ENCODE results near the gene LRRC26.
"Not testable (repeated sequence)": the region's sequence is repeated elsewhere in the genome, so short reads cannot be mapped to it uniquely, and the experiment has no call there.

LRRC26 gene

DNA sequence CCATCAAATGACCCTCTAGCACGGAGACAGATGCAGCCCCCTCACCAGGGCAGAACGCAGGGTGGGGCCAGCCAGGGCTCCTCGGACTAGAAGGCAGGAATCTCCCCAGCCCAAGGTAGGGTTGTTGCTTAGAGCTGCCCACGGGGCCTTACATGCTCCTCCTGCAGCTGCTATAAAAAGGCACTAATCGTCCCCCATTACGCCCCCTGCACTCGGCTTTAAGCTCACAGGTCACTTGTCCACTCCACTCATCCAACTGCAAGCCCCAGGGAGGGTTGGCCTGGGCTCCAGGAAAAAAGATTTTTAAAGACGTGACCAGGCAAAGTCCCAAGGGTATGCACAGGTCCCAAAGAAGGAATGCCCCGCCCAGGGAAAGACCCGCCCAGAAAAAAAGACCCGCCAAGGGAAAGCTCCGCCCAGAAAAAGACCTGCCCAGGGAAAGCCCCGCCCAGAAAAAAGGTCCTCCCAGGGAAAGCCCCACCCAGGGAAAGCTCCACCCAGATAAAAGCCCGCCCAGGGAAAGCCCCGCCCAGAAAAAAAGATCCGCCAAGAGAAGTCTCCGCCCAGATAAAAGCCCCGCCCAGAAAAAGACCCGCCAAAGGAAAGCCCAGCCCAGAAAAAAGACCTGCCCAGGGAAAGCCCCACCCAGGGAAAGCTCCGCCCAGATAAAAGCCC is 19.8 kb downstream of the LRRC26 start:
- no peak for DNase-seq

DNA sequence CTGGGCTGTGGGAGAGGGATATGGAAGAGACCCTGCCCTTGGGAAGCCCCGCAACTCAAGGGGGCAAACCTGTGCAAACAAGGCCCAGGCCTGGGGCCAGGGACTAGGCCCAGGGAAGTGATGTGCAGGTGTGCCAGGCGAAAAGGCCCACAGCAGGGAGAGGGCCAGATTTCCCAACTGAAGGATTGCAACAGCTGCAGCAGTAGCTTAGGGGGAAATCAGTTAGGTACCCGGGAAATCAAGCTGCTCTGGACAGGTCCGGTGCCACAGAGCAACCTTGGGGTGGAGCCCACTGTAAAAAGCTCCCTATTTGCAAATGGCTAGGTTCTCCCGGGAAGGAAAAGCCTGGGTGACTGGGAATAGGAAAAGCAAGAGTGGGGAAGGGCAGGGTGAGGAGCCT is 20.5 kb downstream of the LRRC26 start:
- no peak for DNase-seq

DNA sequence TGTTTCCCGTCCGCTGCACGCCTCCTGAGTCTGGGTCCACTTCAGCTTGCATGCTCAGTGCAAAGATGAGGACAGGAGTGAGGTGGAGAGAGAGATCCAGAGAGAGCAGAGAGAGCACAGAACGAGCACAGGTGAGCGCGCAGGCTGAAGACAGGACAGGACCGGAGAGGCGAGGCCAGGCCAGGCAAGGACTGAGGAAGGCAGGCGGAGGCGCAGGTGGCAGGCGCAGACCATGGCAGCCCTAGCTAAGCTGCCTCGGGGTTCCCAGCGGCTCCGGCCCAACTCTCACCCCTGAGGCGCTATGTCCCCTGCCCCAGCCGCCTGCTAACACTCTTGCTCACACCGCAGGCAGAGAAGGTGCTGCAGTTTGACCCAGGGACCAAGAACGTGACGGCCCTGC is 21.2 kb downstream of the LRRC26 start:
- no peak for DNase-seq

DNA sequence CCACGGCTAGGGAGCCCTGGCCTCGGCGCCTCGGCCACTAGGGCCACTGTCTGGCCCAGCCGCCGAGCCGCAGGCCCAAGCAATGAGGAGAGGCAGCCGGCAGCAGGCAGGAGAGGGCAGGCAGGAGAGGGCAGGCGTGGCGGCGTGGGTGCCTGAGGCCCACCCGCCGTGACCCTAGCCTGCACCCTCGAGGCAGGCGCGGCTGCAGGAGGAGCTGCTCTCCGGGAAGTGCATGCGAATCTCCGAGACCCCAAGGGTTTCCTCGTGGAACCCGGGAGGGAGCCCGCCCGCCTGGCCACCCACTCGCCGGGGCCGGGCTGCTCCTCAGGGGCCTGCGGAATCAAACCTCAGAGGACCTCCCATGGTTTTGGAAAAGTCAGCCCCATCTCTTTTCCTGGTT is 21.6 kb downstream of the LRRC26 start:
- no peak for DNase-seq

DNA sequence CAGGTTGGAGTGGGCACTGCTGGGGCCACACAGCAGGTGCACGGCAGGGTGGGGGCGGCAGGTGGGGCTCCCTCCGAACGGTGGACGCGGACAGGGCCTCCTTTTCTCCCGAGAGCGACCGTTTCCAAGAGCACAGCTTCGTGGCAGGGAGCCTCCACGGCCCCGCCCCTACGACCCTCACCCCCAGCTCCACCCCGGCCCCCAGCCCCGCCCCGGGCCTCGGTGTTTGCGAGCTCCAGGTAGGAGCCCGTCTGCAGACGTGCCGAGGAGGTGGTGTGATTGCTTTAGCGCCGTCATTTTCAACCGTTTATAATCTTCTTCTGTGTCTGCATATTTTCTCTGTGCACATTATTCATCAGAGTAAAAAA is 22.1 kb downstream of the LRRC26 start:
- no peak for DNase-seq

DNA sequence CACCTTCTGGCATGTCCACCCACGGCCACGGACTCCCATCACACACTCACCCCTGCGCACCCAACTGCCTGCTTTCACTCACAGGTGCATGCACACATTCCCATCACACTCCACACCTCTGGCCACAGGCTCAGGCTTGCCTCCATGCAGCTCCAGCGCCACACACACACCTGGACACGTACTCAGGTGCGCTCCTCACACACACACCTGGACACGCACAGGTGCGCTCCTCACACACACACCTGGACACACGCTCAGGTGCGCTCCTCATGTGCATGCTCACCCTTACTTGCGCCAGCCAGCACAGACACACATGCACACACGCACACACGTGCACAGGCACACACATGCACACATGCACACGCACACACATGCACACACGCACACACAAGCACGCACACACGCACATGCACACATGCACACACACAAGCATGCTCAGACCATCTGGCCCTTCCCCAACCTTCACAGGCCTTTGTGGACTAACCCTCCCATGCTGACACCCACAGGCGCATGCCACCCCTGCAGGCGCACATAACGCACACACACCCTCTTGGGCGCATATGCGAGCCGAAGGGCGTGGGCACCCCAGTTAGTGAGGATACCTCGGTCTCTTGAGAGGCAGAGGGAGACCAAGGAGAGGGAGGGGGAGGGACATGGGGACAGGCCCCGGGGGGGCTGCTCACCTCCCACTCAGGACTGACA is 22.6 kb downstream of the LRRC26 start:
- no peak for DNase-seq

DNA sequence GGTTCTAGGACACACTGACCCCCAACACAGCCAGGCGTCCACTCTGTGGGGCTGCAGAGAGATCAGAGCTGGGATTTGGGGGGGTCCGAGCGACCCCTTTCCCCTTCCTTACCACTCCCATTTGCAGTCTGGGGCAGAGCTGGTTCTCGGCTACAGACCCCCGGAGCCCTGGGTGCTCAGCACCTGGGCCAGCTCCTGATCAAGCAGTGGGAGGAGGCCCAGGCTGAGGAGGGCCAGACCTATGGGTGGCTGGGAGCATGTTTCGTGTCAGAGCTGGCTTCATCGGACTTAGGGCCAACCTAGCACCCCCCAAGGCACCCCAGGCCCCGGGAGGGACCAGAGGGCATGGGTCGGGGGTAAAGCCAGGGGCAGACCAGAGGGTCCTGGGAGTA is 23.3 kb downstream of the LRRC26 start:
- no peak for DNase-seq

DNA sequence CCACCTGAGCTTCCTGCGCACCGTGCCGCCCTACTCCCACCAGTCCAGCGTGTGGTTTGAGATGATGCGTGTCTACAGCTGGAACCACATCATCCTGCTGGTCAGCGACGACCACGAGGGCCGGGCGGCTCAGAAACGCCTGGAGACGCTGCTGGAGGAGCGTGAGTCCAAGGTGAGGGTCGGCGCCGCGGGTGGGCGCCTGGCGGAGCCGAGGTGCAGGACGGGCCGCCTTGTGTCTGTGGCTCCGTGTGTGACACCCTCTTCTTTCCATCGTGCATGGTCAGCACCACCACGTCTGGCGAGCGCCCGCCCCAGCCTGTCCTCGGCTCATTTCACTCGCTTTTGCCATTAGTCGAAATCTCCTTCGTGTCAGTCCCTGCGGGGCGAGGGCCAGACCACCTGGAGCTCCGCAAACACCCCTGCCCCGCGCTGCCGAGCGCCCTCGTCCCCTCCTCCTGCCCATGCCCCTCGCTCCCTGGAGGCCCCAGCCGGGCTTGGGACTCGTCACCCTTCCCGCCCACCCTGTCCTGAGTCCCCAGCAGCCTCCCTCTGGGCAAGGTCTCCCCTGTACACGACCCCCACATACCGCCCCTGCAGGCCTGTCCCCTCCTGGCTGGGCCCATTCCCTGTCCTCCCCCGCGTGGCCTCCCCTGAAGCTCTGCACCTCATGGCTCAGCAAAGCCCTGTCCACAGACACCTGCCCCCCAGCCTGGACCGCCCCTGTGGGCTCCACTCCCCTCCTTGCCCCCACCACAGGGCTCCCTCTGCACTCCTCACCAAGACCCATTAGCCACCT is 23.9 kb downstream of the LRRC26 start:
- no peak for DNase-seq

DNA sequence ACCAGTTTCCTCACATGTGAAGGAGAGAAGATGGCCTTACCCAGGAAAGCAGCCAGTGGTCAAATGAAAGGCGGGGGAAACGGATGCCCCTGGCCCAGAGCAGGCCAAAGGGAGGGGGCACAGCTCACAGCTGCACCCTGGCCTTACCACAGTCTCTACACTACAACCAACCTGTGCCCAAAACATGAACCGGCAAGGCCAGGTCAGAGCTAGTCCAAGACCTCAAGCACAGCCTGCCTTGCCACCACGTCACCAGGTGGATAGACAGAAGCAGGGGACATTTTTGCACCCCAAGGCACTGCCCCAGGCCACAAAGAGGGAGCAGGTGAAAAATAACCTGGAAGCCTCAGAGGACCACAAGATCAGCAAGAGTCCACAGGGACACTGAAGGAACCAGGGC is 26.4 kb downstream of the LRRC26 start:
- DNase-seq, result no peak

DNA sequence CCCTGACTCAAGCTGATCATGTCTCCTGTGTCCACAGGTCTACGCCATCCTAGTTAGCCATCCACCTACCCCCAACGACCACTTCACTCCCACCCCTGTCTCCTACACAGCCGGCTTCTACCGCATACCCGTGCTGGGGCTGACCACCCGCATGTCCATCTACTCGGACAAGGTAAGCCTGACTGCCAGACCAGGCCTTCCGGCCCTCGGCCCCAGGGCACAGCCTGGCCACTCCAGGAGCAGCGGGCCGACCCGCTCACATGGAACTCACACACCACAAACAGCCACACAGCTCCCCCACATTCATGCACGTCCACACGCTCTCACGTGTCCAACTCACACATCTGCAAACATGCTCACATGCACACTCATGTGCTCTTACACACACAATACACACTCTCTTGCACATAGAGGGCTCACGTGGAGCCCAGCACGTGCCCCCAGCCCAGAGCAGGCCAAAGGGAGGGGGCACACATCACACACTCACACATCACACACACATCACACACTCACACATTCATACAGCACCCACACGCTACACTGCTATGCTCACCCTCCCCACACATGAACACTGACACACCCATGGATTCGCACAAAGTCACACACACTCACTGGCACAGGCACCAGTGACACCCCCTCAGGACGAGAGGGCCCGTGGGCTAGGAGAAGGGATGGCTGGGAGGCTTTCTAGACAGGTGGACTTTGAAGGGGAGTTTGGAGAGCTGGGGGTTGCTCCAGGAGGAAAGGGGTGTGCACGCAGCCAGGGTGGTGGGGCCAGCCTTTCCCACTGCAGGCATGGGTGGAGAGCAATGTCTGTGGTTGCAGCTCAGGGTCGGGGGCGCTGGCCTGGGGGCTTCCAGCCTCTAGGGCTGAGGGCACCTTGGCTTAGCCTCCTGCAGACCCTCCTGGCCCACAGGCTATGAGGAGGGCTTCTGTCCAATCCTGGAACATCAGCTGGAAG is 27.6 kb downstream of the LRRC26 start:
- DNase-seq, result no peak

DNA sequence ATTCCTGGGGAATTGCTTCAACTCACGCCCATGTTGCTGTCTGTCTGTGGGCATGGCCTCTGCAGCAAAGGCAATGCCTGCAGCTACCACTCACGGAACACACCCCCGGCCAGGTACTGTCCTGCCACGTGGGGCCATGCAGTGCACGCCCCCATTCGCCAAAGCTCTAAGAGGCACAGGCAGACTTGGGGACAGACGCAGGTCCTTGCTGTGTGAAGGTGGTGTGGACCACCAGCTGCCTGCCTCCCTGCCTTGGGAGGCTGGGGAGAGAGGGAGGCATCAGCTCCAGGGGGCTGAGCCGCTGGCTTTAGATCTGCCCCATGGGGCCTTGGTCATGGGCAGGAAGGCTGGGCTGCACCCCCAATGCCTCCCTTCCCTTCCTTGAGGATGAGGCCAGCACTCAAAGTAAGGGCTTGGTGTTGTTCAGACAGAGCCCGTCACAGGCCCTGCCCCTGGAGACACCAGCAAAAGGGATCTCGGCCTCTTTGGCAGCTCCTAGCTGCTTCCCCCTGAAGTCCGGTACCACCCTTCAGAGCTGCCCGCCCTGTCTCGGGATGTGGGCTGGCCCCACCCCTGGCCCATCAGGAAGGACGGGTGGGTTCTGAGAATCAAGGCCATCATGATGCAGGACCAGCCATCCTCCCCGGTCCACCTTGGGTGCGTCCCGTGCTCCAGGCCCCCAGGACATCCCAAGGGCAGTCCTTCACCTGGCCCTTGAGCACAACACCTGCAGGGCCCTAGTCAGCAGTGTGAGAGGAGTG is 28.6 kb downstream of the LRRC26 start:
- no peak for DNase-seq

DNA sequence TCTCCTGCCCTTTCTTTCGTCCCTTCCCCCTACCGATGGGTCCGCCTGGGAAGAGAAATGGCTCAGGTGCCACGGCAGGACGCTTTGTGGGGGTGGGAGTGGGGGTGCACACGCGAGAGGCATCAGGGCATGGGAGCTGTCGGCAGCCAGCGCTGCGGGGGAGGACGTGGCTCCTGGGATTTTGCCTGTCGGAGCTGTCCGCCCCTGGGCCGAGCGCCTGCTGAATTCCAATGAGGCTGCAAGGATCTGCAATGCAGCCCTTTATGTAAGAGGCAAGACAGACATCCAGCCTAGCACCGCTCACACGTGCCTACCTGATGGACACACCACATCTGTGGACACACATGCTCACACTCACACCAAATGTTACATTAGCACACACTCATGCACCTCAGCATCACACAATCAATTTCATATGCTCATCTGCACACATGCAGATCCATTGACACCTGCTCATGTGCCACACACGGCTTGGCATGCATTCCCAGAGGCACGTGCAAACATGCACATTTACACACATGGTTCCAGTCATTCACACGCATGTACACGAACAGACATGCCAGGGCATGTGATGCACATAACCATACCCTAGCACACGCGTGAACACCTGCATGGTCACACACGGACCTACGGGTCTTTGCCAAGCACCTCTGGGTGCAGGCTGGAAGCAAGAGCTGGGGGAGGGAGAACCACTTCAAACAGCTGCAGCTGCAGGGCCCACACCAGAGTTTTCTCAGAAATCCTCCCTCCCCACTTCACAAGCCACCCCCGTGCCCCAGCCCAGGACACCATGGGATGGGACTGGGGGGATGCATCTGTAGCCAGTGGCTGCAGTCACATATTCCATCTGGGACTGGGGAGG is 29.5 kb downstream of the LRRC26 start:
- DNase-seq, result no peak

DNA sequence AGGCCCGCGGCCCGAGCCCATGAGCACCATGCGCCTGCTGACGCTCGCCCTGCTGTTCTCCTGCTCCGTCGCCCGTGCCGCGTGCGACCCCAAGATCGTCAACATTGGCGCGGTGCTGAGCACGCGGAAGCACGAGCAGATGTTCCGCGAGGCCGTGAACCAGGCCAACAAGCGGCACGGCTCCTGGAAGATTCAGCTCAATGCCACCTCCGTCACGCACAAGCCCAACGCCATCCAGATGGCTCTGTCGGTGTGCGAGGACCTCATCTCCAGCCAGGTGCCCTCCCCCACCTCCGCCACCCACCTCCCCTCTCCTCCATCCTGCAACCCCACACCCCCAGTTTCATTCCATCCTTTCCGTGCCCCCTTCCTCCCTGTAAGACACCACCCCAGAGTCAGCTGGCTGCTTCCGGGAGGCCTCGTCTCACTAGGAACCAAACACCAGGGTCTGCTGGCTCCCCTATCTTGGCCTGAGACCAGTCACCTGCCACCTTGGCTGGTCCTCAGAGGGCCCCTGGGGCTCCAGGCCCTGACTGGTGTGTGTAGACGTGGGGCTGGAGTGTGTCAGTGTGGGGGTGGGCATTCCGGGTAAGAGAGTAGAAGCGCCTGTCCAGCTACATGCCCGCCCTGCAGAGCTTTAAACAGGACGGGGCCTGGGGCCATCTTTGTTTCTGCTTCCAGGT is 30.2 kb downstream of the LRRC26 start:
- DNase-seq, result no peak

DNA sequence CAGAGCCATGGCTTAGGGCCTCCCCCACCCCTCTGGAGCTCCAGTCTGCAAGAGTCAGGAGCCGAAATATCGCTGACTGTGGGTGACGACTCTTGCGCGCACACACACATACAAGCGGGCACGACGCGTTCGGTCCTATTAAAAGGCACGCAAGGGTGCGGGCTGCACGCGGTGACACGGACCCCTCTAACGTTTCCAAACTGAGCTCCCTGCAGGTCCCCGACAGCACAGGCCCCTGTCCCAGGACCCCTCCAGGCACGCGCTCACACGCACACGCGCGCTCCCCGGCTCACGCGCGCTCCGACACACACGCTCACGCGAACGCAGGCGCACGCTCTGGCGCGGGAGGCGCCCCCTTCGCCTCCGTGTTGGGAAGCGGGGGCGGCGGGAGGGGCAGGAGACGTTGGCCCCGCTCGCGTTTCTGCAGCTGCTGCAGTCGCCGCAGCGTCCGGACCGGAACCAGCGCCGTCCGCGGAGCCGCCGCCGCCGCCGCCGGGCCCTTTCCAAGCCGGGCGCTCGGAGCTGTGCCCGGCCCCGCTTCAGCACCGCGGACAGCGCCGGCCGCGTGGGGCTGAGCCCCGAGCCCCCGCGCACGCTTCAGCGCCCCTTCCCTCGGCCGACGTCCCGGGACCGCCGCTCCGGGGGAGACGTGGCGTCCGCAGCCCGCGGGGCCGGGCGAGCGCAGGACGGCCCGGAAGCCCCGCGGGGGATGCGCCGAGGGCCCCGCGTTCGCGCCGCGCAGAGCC is 31.0 kb downstream of the LRRC26 start, which contains the start of gene GRIN1:
Gene GRIN1, plus strand, starts transcription at position 433 of the 746 bp plus-strand sequence. CDS start 333 bp downstream, outside the sequence.
- DNase-seq, result no peak

DNA sequence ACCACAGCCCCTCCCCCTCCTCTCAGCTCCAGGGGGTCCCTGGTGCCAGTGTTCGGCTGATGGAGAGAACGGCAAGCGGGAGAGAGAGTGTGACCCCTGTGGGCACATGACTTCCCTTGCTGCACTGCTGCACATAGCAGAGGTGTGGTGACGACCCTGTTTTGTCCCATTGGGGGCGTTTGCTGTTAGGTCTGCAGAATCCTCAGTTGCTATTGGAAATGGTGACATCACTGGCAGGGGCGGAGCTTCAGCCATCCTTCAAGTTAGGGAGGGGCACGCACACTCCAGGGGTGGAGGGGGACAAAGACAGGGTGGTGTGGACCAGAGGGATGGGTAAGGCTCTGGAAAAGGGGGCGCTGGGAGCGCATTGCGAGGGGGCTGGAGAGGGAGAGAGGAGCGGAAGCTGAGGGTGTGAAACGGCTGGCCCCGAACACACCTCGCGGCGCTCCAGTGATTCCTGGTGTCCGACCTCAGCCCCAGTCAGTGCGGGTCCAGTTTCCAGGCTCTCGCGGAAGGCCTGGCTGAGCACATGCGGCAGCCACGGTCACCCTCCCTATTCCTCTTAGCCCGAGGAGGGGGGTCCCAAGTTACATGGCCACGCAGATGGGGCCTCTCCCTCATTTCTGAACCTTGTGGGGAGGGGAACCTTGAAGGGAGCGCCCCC is 31.7 kb downstream of the LRRC26 start:
- DNase-seq, result peak; percentile 39

DNA sequence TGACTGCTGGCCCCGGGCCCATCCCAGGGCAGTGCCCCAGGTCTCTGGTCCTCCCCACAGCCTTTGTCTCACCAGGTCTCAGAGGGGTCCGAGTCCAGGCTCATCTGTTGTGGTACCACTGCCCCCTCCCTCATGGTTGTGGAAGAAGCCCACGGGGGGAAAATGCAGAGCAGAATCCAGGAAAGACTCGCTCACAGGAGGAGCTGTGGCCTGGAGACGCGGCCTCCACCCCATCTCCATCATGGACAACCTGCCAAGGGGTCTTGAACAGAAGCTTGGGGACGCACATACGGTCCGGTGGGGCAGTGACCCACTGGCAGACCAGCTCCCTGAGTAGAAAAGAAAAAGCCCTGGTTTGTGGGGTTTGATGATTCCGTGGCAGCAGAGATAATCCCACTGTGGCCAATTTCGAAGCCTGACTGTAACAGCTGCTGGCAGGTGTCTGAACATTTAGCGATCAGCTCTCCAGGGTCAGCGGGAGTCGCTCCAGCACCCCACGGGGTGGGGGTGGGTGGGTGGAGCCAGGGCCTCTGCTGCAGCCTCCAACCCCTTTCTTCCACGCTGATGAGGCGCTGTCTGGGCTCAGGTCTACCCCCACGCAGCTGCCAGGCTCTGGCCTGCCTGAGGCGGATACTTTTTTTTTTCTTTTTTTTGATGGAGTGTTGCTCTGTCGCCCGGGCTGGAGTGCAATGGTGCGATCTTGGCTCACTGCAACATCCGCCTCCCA is 32.8 kb downstream of the LRRC26 start:
- no peak for DNase-seq

DNA sequence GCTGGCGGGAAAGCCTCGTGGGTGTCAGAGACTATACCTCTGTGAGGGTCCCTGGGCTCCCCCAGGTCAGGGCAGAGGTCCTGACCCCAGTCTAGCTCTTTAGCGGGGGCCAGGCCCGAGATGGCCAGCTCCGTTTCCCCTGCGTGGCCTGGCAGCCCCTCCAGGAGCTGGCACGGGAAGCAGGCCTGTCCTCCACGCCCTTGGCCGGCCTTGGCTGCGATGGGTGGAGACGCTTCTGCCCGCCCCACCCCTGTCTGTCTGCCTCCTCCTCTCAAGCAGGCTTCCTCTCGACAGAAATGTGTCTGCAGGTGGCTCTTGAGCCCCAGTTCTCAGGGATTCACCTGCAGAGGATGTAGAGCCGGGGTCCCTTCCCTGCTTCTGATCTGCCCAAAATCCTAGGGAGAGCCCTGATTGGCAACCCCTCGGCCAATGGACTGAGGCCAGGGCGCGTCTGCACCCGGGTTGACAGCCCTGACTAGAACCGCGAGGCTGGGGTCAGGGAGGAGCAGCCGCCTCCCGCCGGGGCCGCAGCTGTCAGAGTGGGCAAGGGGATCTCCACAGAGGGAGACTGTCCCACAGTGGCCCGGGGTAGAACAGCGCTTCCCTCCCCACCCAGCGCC is 33.5 kb downstream of the LRRC26 start:
- DNase-seq, result no peak

DNA sequence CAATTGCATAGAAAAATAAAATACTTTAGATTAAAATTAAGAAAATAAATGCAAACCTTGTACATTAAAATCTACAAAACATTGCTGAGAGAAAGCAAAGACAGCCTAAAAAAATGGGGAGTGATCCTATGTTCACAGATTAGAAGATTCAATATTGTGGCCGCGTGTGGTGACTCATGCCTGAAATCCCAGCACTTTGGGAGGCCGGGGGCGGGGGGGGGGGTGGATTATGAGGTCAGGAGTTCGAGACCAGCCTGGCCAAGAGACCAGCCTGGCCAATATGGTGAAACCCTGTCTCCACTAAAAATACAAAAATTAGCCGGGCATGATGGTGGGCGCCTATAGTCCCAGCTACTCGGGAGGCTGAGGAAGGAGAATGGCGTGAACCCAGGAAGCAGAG is 34.7 kb downstream of the LRRC26 start:
- not testable (repeated sequence) for DNase-seq
